K562 (cell line): ENCODE data around the gene TGFB1I1. TPM values are rescaled to one million over a fixed set of nuclear protein-coding genes. Genes with fewer than 3 reads are reported as not detected.

Experiments used
- GTF2E2 ChIP-seq: fragments of 200-800 bp; sonication (Bioruptor generic); IDR thresholded peaks from 2 replicates; pipeline ENCODE4 v1.6.1; 2016; ENCODE audit warnings: missing genetic modification characterization, missing compliant biosample characterization
- LEF1 ChIP-seq: fragments of 450-650 bp; IDR thresholded peaks from 2 replicates; pipeline ENCODE4 v1.6.1; 2016; ENCODE audit warnings: mild to moderate bottlenecking
- MAFG ChIP-seq: fragments of 450-650 bp; conservative IDR thresholded peaks from 2 replicates; pipeline ENCODE4 v1.6.1; 2016; ENCODE audit warnings: missing genetic modification characterization, missing compliant biosample characterization
- MAZ ChIP-seq, 2 experiments: fragments of 450-650 bp in 1 of 2; sonication (generic) in 1 of 2; formaldehyde crosslinking; IDR thresholded peaks in 1 of 2; conservative IDR thresholded peaks in 1 of 2; 2 replicates each; pipeline versions ENCODE4 v1.4.0 to v1.5.0; 2020; ENCODE audit warnings: mild to moderate bottlenecking in 1 of 2, missing genetic modification reagents in 1 of 2
- MBD2 ChIP-seq: sonication (generic); IDR thresholded peaks from 2 replicates; pipeline ENCODE4 v1.6.1; 2016; ENCODE audit warnings: low read depth, borderline replicate concordance
- NCOA2 ChIP-seq, 2 experiments: fragments of 450-650 bp; IDR thresholded peaks; 2 replicates each; pipeline ENCODE4 v1.6.1; 2018; ENCODE audit warnings: mild to moderate bottlenecking in 2 of 2, moderate library complexity in 1 of 2; ENCODE audit not compliant: partially characterized antibody in 2 of 2
- NR4A1 ChIP-seq, 2 experiments: fragments of 250-450 bp in 1 of 2; fragments of 450-650 bp in 1 of 2; sonication (Bioruptor Pico) in 1 of 2; IDR thresholded peaks; 2 replicates each; pipeline versions ENCODE4 v1.4.0 to v1.6.1; 2016 to 2020; ENCODE audit warnings: mild to moderate bottlenecking in 2 of 2, missing compliant biosample characterization in 1 of 2, missing genetic modification characterization in 1 of 2, moderate library complexity in 1 of 2
- PBX2 ChIP-seq, 2 experiments: IDR thresholded peaks in 1 of 2; conservative IDR thresholded peaks in 1 of 2; 2 replicates each; pipeline ENCODE4 v1.6.1; 2016; ENCODE audit warnings: low read depth in 2 of 2, mild to moderate bottlenecking in 1 of 2, missing compliant biosample characterization in 1 of 2, missing genetic modification characterization in 1 of 2, moderate library complexity in 1 of 2
- POLR2B ChIP-seq: fragments of 450-650 bp; IDR thresholded peaks from 2 replicates; pipeline ENCODE4 v1.6.1; 2018; ENCODE audit warnings: low read depth; ENCODE audit not compliant: partially characterized antibody
- PTTG1 ChIP-seq: fragments of 450-650 bp; IDR thresholded peaks from 2 replicates; pipeline ENCODE4 v1.6.1; 2016; ENCODE audit warnings: low read depth, mild to moderate bottlenecking, missing genetic modification characterization, missing compliant biosample characterization
- RBFOX2 ChIP-seq: fragments of 200-400 bp; formaldehyde crosslinking; IDR thresholded peaks from 2 replicates; pipeline ENCODE4 v1.6.1; 2017; ENCODE audit warnings: low read depth, mild to moderate bottlenecking, low read length, moderate library complexity
- SMAD1 ChIP-seq: fragments of 150-350 bp; IDR thresholded peaks from 2 replicates; pipeline ENCODE4 v1.6.1; 2014; ENCODE audit warnings: low read length, low read depth; ENCODE audit not compliant: partially characterized antibody
- SMARCA5 ChIP-seq: fragments of 450-650 bp; IDR thresholded peaks from 2 replicates; pipeline ENCODE4 v1.6.1; 2016
- ZNF592 ChIP-seq: fragments of 450-650 bp; IDR thresholded peaks from 2 replicates; pipeline ENCODE4 v1.6.1; 2017; ENCODE audit warnings: antibody characterized with exemption, mild to moderate bottlenecking
- ZNF707 ChIP-seq: fragments of 250-450 bp; sonication (Bioruptor Pico); conservative IDR thresholded peaks from 2 replicates; pipeline ENCODE4 v1.8.0; 2022; ENCODE audit warnings: inconsistent platforms, mild to moderate bottlenecking, moderate library complexity
- ZSCAN32 ChIP-seq: fragments of 450-650 bp; formaldehyde crosslinking; IDR thresholded peaks from 2 replicates; pipeline ENCODE4 v1.4.0; 2020; ENCODE audit warnings: mild to moderate bottlenecking, moderate library complexity
- polyA plus RNA-seq, 8 experiments: library from polyadenylated mRNA; depleted of rRNA in 4 of 8; stranded (reverse) in 5 of 8; unstranded in 3 of 8; fragments of >200 nt; fragmentation: Nextera tagmentation in 2 of 8; fragmentation: Illumina TruSeq in 1 of 8; extraction: Ambion mirVana in 2 of 8; extraction: Trizol in 1 of 8; gene quantifications; 2 replicates each; pipeline versions ENCODE4 v1.2.1 to v1.2.3, GENCODE V29; 2011 to 2014; ENCODE audit warnings: inconsistent platforms in 1 of 8, missing spikeins in 1 of 8
- total RNA-seq, 7 experiments: library from RNA; depleted of rRNA in 6 of 7; stranded (reverse); fragments of >200 nt in 6 of 7; fragmentation: Illumina TruSeq in 2 of 7; extraction: Trizol in 2 of 7; gene quantifications; 2 replicates each; pipeline versions ENCODE4 v1.2.1 to v1.2.3, GENCODE V29; 2011 to 2021; ENCODE audit warnings: low replicate concordance in 1 of 7
- TF ChIP-seq, protein P1 (sequence below), 2 experiments: fragments of 450-650 bp; conservative IDR thresholded peaks; 2 replicates each; pipeline ENCODE4 v1.6.1; 2017; ENCODE audit warnings: mild to moderate bottlenecking in 2 of 2, moderate library complexity in 2 of 2

The TGFB1I1 gene
- total and polyA plus RNA-seq, 9 of the 15 experiments (the other 6 are each of a cell fraction or from before 2014, with no cell fraction given), result 0.04 to 0.91 (median 0.19) TPM

DNA sequence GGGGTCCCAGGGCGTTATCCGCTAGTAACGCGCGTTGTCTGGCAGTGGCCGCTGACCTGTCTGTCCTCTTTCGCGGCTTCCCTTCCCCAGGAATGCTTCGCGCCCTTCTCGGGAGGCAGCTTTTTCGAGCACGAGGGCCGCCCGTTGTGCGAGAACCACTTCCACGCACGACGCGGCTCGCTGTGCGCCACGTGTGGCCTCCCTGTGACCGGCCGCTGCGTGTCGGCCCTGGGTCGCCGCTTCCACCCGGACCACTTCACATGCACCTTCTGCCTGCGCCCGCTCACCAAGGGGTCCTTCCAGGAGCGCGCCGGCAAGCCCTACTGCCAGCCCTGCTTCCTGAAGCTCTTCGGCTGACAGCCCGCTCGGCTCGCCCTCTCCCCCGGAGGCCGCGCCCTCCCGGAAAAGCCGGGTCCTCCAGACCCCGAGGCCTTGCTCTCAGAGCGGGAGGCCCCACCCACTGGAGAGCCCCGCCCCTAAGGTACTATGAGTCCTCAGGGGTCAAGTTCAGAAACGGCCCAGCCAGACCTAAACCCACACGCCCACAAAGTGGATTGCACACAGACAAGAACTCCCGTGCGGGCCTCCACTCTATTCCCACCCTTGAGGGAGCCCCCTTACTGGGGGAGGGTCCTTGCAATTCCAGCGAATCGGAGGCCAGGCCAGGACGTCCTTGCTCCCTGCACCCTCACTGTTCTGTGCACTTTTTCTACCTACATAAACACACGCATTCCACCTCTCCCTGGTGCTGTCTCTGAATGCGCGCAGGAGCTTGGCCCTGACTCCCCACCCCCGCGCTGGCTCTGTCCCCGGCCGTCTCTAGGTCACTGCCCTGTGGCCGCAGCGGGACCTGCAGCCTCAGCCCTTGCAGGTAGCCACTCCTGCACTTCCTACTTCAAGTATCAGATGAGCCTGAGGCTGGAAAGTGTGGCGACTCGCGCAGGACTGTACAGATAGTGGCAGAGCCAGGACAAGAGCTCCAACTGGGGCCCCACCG lies 5.6 kb downstream of the TGFB1I1 start (continued):
- TF ChIP-seq ZNF592 (peak; percentile 57; the same call in 1 of the 2 replicates), MBD2 (0 out of 2 replicates have a peak, but pooled peaks have one; percentile 17), MAFG (no peak), GTF2E2 (tag) (no peak), MAZ (CRISPR knock-in tag; conservative IDR thresholded peaks at IDR 0.05 in 1 of 2, IDR thresholded peaks at IDR 0.05 in 1 of 2) (peak; percentile 12 to 81), SMARCA5 (0 out of 2 replicates have a peak, but pooled peaks have one; percentile 62), NCOA2 (IDR thresholded peaks at IDR 0.05; ENCODE audit: partially characterized antibody in 2 of 2) (no peak), NR4A1 (CRISPR knock-in tag; IDR thresholded peaks at IDR 0.05) (0 out of 2 replicates have a peak, but pooled peaks have one; percentile 33), NR4A1 (tag; IDR thresholded peaks at IDR 0.05) (no peak), PBX2 (CRISPR knock-in tag; IDR thresholded peaks at IDR 0.05; ENCODE audit: low read depth) (no peak), PBX2 (tag; conservative IDR thresholded peaks at IDR 0.05; ENCODE audit: low read depth) (no peak), LEF1 (peak; percentile 40; the same call in 1 of the 2 replicates), POLR2B (no peak), SMAD1 (no peak), ZSCAN32 (CRISPR knock-in tag) (no peak), ZNF707 (CRISPR knock-in tag) (no peak), PTTG1 (no peak), RBFOX2 (peak; percentile 82)
- TF ChIP-seq, protein P1, sequence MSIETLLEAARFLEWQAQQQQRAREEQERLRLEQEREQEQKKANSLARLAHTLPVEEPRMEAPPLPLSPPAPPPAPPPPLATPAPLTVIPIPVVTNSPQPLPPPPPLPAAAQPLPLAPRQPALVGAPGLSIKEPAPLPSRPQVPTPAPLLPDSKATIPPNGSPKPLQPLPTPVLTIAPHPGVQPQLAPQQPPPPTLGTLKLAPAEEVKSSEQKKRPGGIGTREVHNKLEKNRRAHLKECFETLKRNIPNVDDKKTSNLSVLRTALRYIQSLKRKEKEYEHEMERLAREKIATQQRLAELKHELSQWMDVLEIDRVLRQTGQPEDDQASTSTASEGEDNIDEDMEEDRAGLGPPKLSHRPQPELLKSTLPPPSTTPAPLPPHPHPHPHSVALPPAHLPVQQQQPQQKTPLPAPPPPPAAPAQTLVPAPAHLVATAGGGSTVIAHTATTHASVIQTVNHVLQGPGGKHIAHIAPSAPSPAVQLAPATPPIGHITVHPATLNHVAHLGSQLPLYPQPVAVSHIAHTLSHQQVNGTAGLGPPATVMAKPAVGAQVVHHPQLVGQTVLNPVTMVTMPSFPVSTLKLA (conservative IDR thresholded peaks at IDR 0.05), result peak; percentile 46 to 53; a peak in 3 of 4 replicates
